Measurements from ENCODE around the gene NAA11. TPM values are rescaled to one million over a fixed set of nuclear protein-coding genes. Genes with fewer than 3 reads are reported as not detected.

Gene NAA11
- polyA plus RNA-seq, 1 donor from 2014 or later, result not detected

Other genes starting within 250 kb of the NAA11 start
- gene GK2, start 82.2 kb upstream of the NAA11 start, polyA plus RNA-seq (ENCODE audit: insufficient read depth, low read depth, low replicate concordance), result not detected

Measured in brain (organoid and tissue), 1 donor.